ENCODE results near the gene CSRNP3.

Gene CSRNP3

GRCh38 chr2:165500001-165500400 is 30.5 kb downstream of the CSRNP3 start:
- no peaks in the 10 kb centered on the region for H3K36me3 ChIP-seq (ENCODE audit: control insufficient read depth in 1 of 2, insufficient read depth in 2 of 2, low read length in 2 of 2)
- no peak overlapping the region for H3K9ac ChIP-seq (ENCODE audit: low read depth in 1 of 2, low read length in 2 of 2)
- no peak overlapping the region for H3K27ac ChIP-seq (ENCODE audit: low read depth, low read length)
- H3K4me3 ChIP-seq (ENCODE audit: low read depth in 1 of 2, low read length in 2 of 2): no peak overlapping the region
- H3K4me1 ChIP-seq (ENCODE audit: control insufficient read depth in 1 of 2, insufficient read depth in 2 of 2, low read length in 2 of 2): no peaks in the 10 kb centered on the region
- no peaks in the 10 kb centered on the region for H3K27me3 ChIP-seq (ENCODE audit: control insufficient read depth in 1 of 2, insufficient read depth in 2 of 2, low read length in 2 of 2)
- H3K9me3 ChIP-seq (ENCODE audit: control insufficient read depth in 1 of 2, low read length in 2 of 2): no peaks in the 10 kb centered on the region

GRCh38 chr2:165500816-165501215 is 31.3 kb downstream of the CSRNP3 start:
- no peak overlapping the region for H3K27ac ChIP-seq (ENCODE audit: low read depth, low read length)
- H3K4me3 ChIP-seq (ENCODE audit: low read depth in 1 of 2, low read length in 2 of 2): no peak overlapping the region
- no peaks in the 10 kb centered on the region for H3K4me1 ChIP-seq (ENCODE audit: control insufficient read depth in 1 of 2, insufficient read depth in 2 of 2, low read length in 2 of 2)
- no peak overlapping the region for H3K9ac ChIP-seq (ENCODE audit: low read depth in 1 of 2, low read length in 2 of 2)
- H3K36me3 ChIP-seq (ENCODE audit: control insufficient read depth in 1 of 2, insufficient read depth in 2 of 2, low read length in 2 of 2): no peaks in the 10 kb centered on the region
- H3K27me3 ChIP-seq (ENCODE audit: control insufficient read depth in 1 of 2, insufficient read depth in 2 of 2, low read length in 2 of 2): no peaks in the 10 kb centered on the region
- no peaks in the 10 kb centered on the region for H3K9me3 ChIP-seq (ENCODE audit: control insufficient read depth in 1 of 2, low read length in 2 of 2)

- Histone ChIP-seq H3K27me3 (ENCODE audit: control insufficient read depth in 1 of 2, insufficient read depth in 2 of 2, low read length in 2 of 2) (no peaks in the 10 kb centered on the region), H3K9me3 (ENCODE audit: control insufficient read depth in 1 of 2, low read length in 2 of 2) (no peaks in the 10 kb centered on the region), H3K36me3 (ENCODE audit: control insufficient read depth in 1 of 2, insufficient read depth in 2 of 2, low read length in 2 of 2) (no peaks in the 10 kb centered on the region), H3K27ac (ENCODE audit: low read depth, low read length) (no peak overlapping the region), H3K9ac (ENCODE audit: low read depth in 1 of 2, low read length in 2 of 2) (no peak overlapping the region), H3K4me3 (ENCODE audit: low read depth in 1 of 2, low read length in 2 of 2) (no peak overlapping the region), H3K4me1 (ENCODE audit: control insufficient read depth in 1 of 2, insufficient read depth in 2 of 2, low read length in 2 of 2) (no peaks in the 10 kb centered on the region)
Measured at GRCh38 chr2:165505514-165505913, 36.0 kb downstream of the CSRNP3 start.

GRCh38 chr2:165508927-165509326 is 39.4 kb downstream of the CSRNP3 start:
- H3K9me3 ChIP-seq (ENCODE audit: control insufficient read depth in 1 of 2, low read length in 2 of 2): no peaks in the 10 kb centered on the region
- H3K4me1 ChIP-seq (ENCODE audit: control insufficient read depth in 1 of 2, insufficient read depth in 2 of 2, low read length in 2 of 2): no peaks in the 10 kb centered on the region
- H3K9ac ChIP-seq (ENCODE audit: low read depth in 1 of 2, low read length in 2 of 2): no peak overlapping the region
- no peak overlapping the region for H3K27ac ChIP-seq (ENCODE audit: low read depth, low read length)
- H3K4me3 ChIP-seq (ENCODE audit: low read depth in 1 of 2, low read length in 2 of 2): no peak overlapping the region
- H3K36me3 ChIP-seq (ENCODE audit: control insufficient read depth in 1 of 2, insufficient read depth in 2 of 2, low read length in 2 of 2): no peaks in the 10 kb centered on the region
- no peaks in the 10 kb centered on the region for H3K27me3 ChIP-seq (ENCODE audit: control insufficient read depth in 1 of 2, insufficient read depth in 2 of 2, low read length in 2 of 2)

GRCh38 chr2:165513479-165513878 is 44.0 kb downstream of the CSRNP3 start:
- H3K9me3 ChIP-seq (ENCODE audit: control insufficient read depth in 1 of 2, low read length in 2 of 2): no peaks in the 10 kb centered on the region
- no peaks in the 10 kb centered on the region for H3K27me3 ChIP-seq (ENCODE audit: control insufficient read depth in 1 of 2, insufficient read depth in 2 of 2, low read length in 2 of 2)
- H3K4me1 ChIP-seq (ENCODE audit: control insufficient read depth in 1 of 2, insufficient read depth in 2 of 2, low read length in 2 of 2): no peaks in the 10 kb centered on the region
- H3K27ac ChIP-seq (ENCODE audit: low read depth, low read length): no peak overlapping the region
- no peak overlapping the region for H3K4me3 ChIP-seq (ENCODE audit: low read depth in 1 of 2, low read length in 2 of 2)
- H3K36me3 ChIP-seq (ENCODE audit: control insufficient read depth in 1 of 2, insufficient read depth in 2 of 2, low read length in 2 of 2): no peaks in the 10 kb centered on the region
- no peak overlapping the region for H3K9ac ChIP-seq (ENCODE audit: low read depth in 1 of 2, low read length in 2 of 2)

- no peaks in the 10 kb centered on the region for H3K27me3 ChIP-seq (ENCODE audit: control insufficient read depth in 1 of 2, insufficient read depth in 2 of 2, low read length in 2 of 2)
- no peaks in the 10 kb centered on the region for H3K4me1 ChIP-seq (ENCODE audit: control insufficient read depth in 1 of 2, insufficient read depth in 2 of 2, low read length in 2 of 2)
- H3K4me3 ChIP-seq (ENCODE audit: low read depth in 1 of 2, low read length in 2 of 2): no peak overlapping the region
- H3K9ac ChIP-seq (ENCODE audit: low read depth in 1 of 2, low read length in 2 of 2): no peak overlapping the region
- no peaks in the 10 kb centered on the region for H3K36me3 ChIP-seq (ENCODE audit: control insufficient read depth in 1 of 2, insufficient read depth in 2 of 2, low read length in 2 of 2)
- H3K27ac ChIP-seq (ENCODE audit: low read depth, low read length): no peak overlapping the region
- no peaks in the 10 kb centered on the region for H3K9me3 ChIP-seq (ENCODE audit: control insufficient read depth in 1 of 2, low read length in 2 of 2)
Measured at GRCh38 chr2:165518611-165519010, 49.1 kb downstream of the CSRNP3 start.

- Histone ChIP-seq H3K4me1 (ENCODE audit: control insufficient read depth in 1 of 2, insufficient read depth in 2 of 2, low read length in 2 of 2) (no peaks in the 10 kb centered on the region), H3K27me3 (ENCODE audit: control insufficient read depth in 1 of 2, insufficient read depth in 2 of 2, low read length in 2 of 2) (no peaks in the 10 kb centered on the region), H3K4me3 (ENCODE audit: low read depth in 1 of 2, low read length in 2 of 2) (no peak overlapping the region), H3K27ac (ENCODE audit: low read depth, low read length) (no peak overlapping the region), H3K36me3 (ENCODE audit: control insufficient read depth in 1 of 2, insufficient read depth in 2 of 2, low read length in 2 of 2) (no peaks in the 10 kb centered on the region), H3K9me3 (ENCODE audit: control insufficient read depth in 1 of 2, low read length in 2 of 2) (no peaks in the 10 kb centered on the region), H3K9ac (ENCODE audit: low read depth in 1 of 2, low read length in 2 of 2) (no peak overlapping the region)
Measured at GRCh38 chr2:165522719-165523118, 53.2 kb downstream of the CSRNP3 start.

GRCh38 chr2:165524720-165525119 is 55.2 kb downstream of the CSRNP3 start:
- Histone ChIP-seq H3K27ac (ENCODE audit: low read depth, low read length) (no peak overlapping the region), H3K4me1 (ENCODE audit: control insufficient read depth in 1 of 2, insufficient read depth in 2 of 2, low read length in 2 of 2) (no peaks in the 10 kb centered on the region), H3K9ac (ENCODE audit: low read depth in 1 of 2, low read length in 2 of 2) (no peak overlapping the region), H3K36me3 (ENCODE audit: control insufficient read depth in 1 of 2, insufficient read depth in 2 of 2, low read length in 2 of 2) (no peaks in the 10 kb centered on the region), H3K27me3 (ENCODE audit: control insufficient read depth in 1 of 2, insufficient read depth in 2 of 2, low read length in 2 of 2) (no peaks in the 10 kb centered on the region), H3K9me3 (ENCODE audit: control insufficient read depth in 1 of 2, low read length in 2 of 2) (no peaks in the 10 kb centered on the region), H3K4me3 (ENCODE audit: low read depth in 1 of 2, low read length in 2 of 2) (no peak overlapping the region)

GRCh38 chr2:165528691-165529090 is 59.2 kb downstream of the CSRNP3 start:
- Histone ChIP-seq H3K9ac (ENCODE audit: low read depth in 1 of 2, low read length in 2 of 2) (no peak overlapping the region), H3K4me3 (ENCODE audit: low read depth in 1 of 2, low read length in 2 of 2) (no peak overlapping the region), H3K27ac (ENCODE audit: low read depth, low read length) (no peak overlapping the region), H3K4me1 (ENCODE audit: control insufficient read depth in 1 of 2, insufficient read depth in 2 of 2, low read length in 2 of 2) (no peaks in the 10 kb centered on the region), H3K27me3 (ENCODE audit: control insufficient read depth in 1 of 2, insufficient read depth in 2 of 2, low read length in 2 of 2) (no peaks in the 10 kb centered on the region), H3K9me3 (ENCODE audit: control insufficient read depth in 1 of 2, low read length in 2 of 2) (no peaks in the 10 kb centered on the region), H3K36me3 (ENCODE audit: control insufficient read depth in 1 of 2, insufficient read depth in 2 of 2, low read length in 2 of 2) (no peaks in the 10 kb centered on the region)

- no peaks in the 10 kb centered on the region for H3K4me1 ChIP-seq (ENCODE audit: control insufficient read depth in 1 of 2, insufficient read depth in 2 of 2, low read length in 2 of 2)
- no peak overlapping the region for H3K27ac ChIP-seq (ENCODE audit: low read depth, low read length)
- no peaks in the 10 kb centered on the region for H3K36me3 ChIP-seq (ENCODE audit: control insufficient read depth in 1 of 2, insufficient read depth in 2 of 2, low read length in 2 of 2)
- H3K27me3 ChIP-seq (ENCODE audit: control insufficient read depth in 1 of 2, insufficient read depth in 2 of 2, low read length in 2 of 2): no peaks in the 10 kb centered on the region
- no peaks in the 10 kb centered on the region for H3K9me3 ChIP-seq (ENCODE audit: control insufficient read depth in 1 of 2, low read length in 2 of 2)
- no peak overlapping the region for H3K9ac ChIP-seq (ENCODE audit: low read depth in 1 of 2, low read length in 2 of 2)
- no peak overlapping the region for H3K4me3 ChIP-seq (ENCODE audit: low read depth in 1 of 2, low read length in 2 of 2)
Measured at GRCh38 chr2:165529130-165529529, 59.6 kb downstream of the CSRNP3 start.

GRCh38 chr2:165533331-165533730 is 63.8 kb downstream of the CSRNP3 start:
- H3K27me3 ChIP-seq (ENCODE audit: control insufficient read depth in 1 of 2, insufficient read depth in 2 of 2, low read length in 2 of 2): no peaks in the 10 kb centered on the region
- no peak overlapping the region for H3K9ac ChIP-seq (ENCODE audit: low read depth in 1 of 2, low read length in 2 of 2)
- H3K4me3 ChIP-seq (ENCODE audit: low read depth in 1 of 2, low read length in 2 of 2): no peak overlapping the region
- no peak overlapping the region for H3K27ac ChIP-seq (ENCODE audit: low read depth, low read length)
- H3K36me3 ChIP-seq (ENCODE audit: control insufficient read depth in 1 of 2, insufficient read depth in 2 of 2, low read length in 2 of 2): no peaks in the 10 kb centered on the region
- H3K9me3 ChIP-seq (ENCODE audit: control insufficient read depth in 1 of 2, low read length in 2 of 2): no peaks in the 10 kb centered on the region
- no peaks in the 10 kb centered on the region for H3K4me1 ChIP-seq (ENCODE audit: control insufficient read depth in 1 of 2, insufficient read depth in 2 of 2, low read length in 2 of 2)
